Sigmoid colon (tissue), 7 donors: ENCODE results near the gene TCAP. TPM values are rescaled to one million over a fixed set of nuclear protein-coding genes. Genes with fewer than 3 reads are reported as not detected.

Experiments used
- DNase-seq: peaks from one replicate; pipeline ENCODE4 v3.0.0-alpha.2; 2019
- H3K27ac ChIP-seq, 4 donors: fragments of 200-600 bp; sonication (generic); one replicate each; pipeline ENCODE4 v1.5.1; 2016 to 2019; ENCODE audit warnings: mild to moderate bottlenecking in 1 of 4
- H3K27me3 ChIP-seq, 3 donors: fragments of 200-600 bp; sonication (generic); one replicate each; pipeline ENCODE4 v1.5.1; 2019; ENCODE audit warnings: mild to moderate bottlenecking in 1 of 3
- H3K36me3 ChIP-seq, 4 donors: fragments of 200-600 bp; sonication (generic); one replicate each; pipeline ENCODE4 v1.5.1; 2016 to 2019
- H3K4me1 ChIP-seq, 4 donors: fragments of 200-600 bp; sonication (generic); one replicate each; pipeline ENCODE4 v1.5.1; 2017 to 2019
- H3K4me3 ChIP-seq, 4 donors: fragments of 200-600 bp; sonication (generic); one replicate each; pipeline ENCODE4 v1.5.1; 2017 to 2019; ENCODE audit warnings: mild to moderate bottlenecking in 2 of 4, moderate library complexity in 1 of 4
- H3K9me3 ChIP-seq, 4 donors: fragments of 200-600 bp in 3 of 4; sonication (generic) in 3 of 4; one replicate each; pipeline versions ENCODE4 v1.5.1 to v1.6.1; 2013 to 2019
- CTCF ChIP-seq, 4 experiments: fragments of 450-650 bp in 3 of 4; fragments of 200-600 bp in 1 of 4; IDR thresholded peaks; one replicate each; pipeline ENCODE4 v1.5.1; 2016 to 2019; ENCODE audit warnings: antibody characterized with exemption in 4 of 4, mild to moderate bottlenecking in 3 of 4, moderate library complexity in 2 of 4
- EP300 ChIP-seq, 4 donors: sonication (generic); formaldehyde crosslinking; IDR thresholded peaks; one replicate each; pipeline ENCODE4 v1.6.1; 2017; ENCODE audit warnings: antibody characterized with exemption in 4 of 4
- POLR2A ChIP-seq, 2 donors: fragments of 450-650 bp; IDR thresholded peaks; one replicate each; pipeline ENCODE4 v1.6.1; 2016; ENCODE audit warnings: antibody characterized with exemption in 2 of 2, mild to moderate bottlenecking in 2 of 2, moderate library complexity in 2 of 2
- POLR2AphosphoS5 ChIP-seq, 4 donors: sonication (generic); formaldehyde crosslinking; IDR thresholded peaks; one replicate each; pipeline ENCODE4 v1.6.1; 2017; ENCODE audit warnings: antibody characterized with exemption in 4 of 4
- WGBS, 2 donors: extraction: QIAGEN DNeasy Blood & Tissue Kit; methylation state at CpG; one replicate each; pipeline ENCODE4 v1.1.7; 2013; 5-methylcytosine and 5-hydroxymethylcytosine counted together
- intact Hi-C: fragments of 100-400 bp; cut with DNase I; formaldehyde crosslinking; loops from one replicate; pipeline ENCODE4 v1.15.1; 2023
- polyA plus RNA-seq, 3 donors: library from polyadenylated mRNA; stranded (reverse); fragments of 200-250 nt; gene quantifications; one replicate each; pipeline ENCODE4 v1.2.3, GENCODE V29; 2013
- total RNA-seq, 4 donors: library from RNA; depleted of rRNA; stranded (reverse); fragments of >200 nt; gene quantifications; one replicate each; pipeline ENCODE4 v1.1.0, GENCODE V29; 2016
- donor health status: healthy with polysubstance abuse.
- donor health status: Bipolar disorder and iron deficiency.
- donor health status: healthy.

The TCAP gene
- total and polyA plus RNA-seq, 7 donors: 0.49 to 3.5 (median 1.1) TPM; not detected in 1

- intact Hi-C loops: no loop called here
- no peak overlapping the region for H3K27ac ChIP-seq
- H3K27me3 ChIP-seq: peaks cover 39 to 67% (median 60%) of the 10 kb centered on the region in 3 donors
- DNase-seq: no peak
- H3K9me3 ChIP-seq: no peaks in the 10 kb centered on the region
- no peak overlapping the region for H3K4me3 ChIP-seq
- TF ChIP-seq POLR2A (IDR thresholded peaks at IDR 0.05): no peak
- no peak for TF ChIP-seq EP300 (IDR thresholded peaks at IDR 0.05)
- TF ChIP-seq CTCF (IDR thresholded peaks at IDR 0.05): no peak
- TF ChIP-seq POLR2AphosphoS5 (IDR thresholded peaks at IDR 0.05): no peak
- WGBS, 2 donors: 65 to 71% methylated on average over 4 of the region's 4 CpGs
- no peaks in the 10 kb centered on the region for H3K36me3 ChIP-seq
- peaks cover 0 to 29% (median 26%) of the 10 kb centered on the region in 4 donors for H3K4me1 ChIP-seq
Measured at GRCh38 chr17:39670746-39671145, 5.6 kb downstream of the TCAP start.

- Histone ChIP-seq H3K9me3 (no peaks in the 10 kb centered on the region), H3K36me3 (no peaks in the 10 kb centered on the region), H3K4me3 (no peak overlapping the region), H3K27me3 (peaks cover 33 to 56% (median 51%) of the 10 kb centered on the region in 3 donors), H3K27ac (no peak overlapping the region), H3K4me1 (peaks cover 0 to 19% (median 19%) of the 10 kb centered on the region in 4 donors)
- 20 to 51% methylated on average over 19 of the region's 19 CpGs for whole genome bisulfite sequencing, 2 donors
- DNase-seq: no peak
- intact Hi-C loops: no loop called here
- TF ChIP-seq CTCF (IDR thresholded peaks at IDR 0.05): peak in 3 of 4 experiments; percentile 23 to 37 (median 35)
- TF ChIP-seq POLR2A (IDR thresholded peaks at IDR 0.05): no peak
Measured at GRCh38 chr17:39671651-39672521, 6.7 kb downstream of the TCAP start.

- no peaks in the 10 kb centered on the region for H3K36me3 ChIP-seq
- DNase-seq: no peak
- WGBS, 2 donors: 80 to 85% methylated on average over 15 of the region's 15 CpGs
- H3K4me1 ChIP-seq: peaks cover 0 to 15% (median 10%) of the 10 kb centered on the region in 4 donors
- no peaks in the 10 kb centered on the region for H3K9me3 ChIP-seq
- intact Hi-C loops: no loop called here
- peaks cover 26 to 48% (median 42%) of the 10 kb centered on the region in 3 donors for H3K27me3 ChIP-seq
- no peak for TF ChIP-seq POLR2AphosphoS5 (IDR thresholded peaks at IDR 0.05)
- TF ChIP-seq CTCF (IDR thresholded peaks at IDR 0.05): no peak
- no peak for TF ChIP-seq POLR2A (IDR thresholded peaks at IDR 0.05)
- TF ChIP-seq EP300 (IDR thresholded peaks at IDR 0.05): no peak
- no peak overlapping the region for H3K27ac ChIP-seq
- H3K4me3 ChIP-seq: no peak overlapping the region
Measured at GRCh38 chr17:39672522-39673334, 7.6 kb downstream of the TCAP start.

- Histone ChIP-seq H3K36me3 (no peaks in the 10 kb centered on the region), H3K4me1 (peaks cover 0 to 9% (median 3%) of the 10 kb centered on the region in 4 donors), H3K9me3 (no peaks in the 10 kb centered on the region), H3K4me3 (no peak overlapping the region), H3K27ac (no peak overlapping the region), H3K27me3 (peaks cover 25 to 40% (median 36%) of the 10 kb centered on the region in 3 donors)
- 82 to 88% methylated on average over 13 of the region's 13 CpGs for WGBS, 2 donors
- no peak for DNase-seq
- intact Hi-C loops: no loop called here
- TF ChIP-seq CTCF (IDR thresholded peaks at IDR 0.05) (no peak), EP300 (IDR thresholded peaks at IDR 0.05) (no peak), POLR2AphosphoS5 (IDR thresholded peaks at IDR 0.05) (no peak), POLR2A (IDR thresholded peaks at IDR 0.05) (no peak)
Measured at GRCh38 chr17:39673335-39674081, 8.4 kb downstream of the TCAP start.
